NOMO-1 treated with dmso at 0.1 percent for 144 hours (cell line): Measurements from ENCODE around the gene KY.

ENCODE experiments used
- DNase-seq: peaks from one replicate; lab custom pipeline; 2025; ENCODE audit not compliant: unreplicated experiment; lab: John Stamatoyannopoulos, UW

The KY gene

GRCh38 chr3:134675726-134676256, 25.0 kb upstream of the KY start:
- DNase-seq = no peak

GRCh38 chr3:134672571-134672970, 21.7 kb upstream of the KY start:
- DNase-seq = no peak

- no peak for DNase-seq
Measured at GRCh38 chr3:134667956-134668355, 17.1 kb upstream of the KY start.

- DNase-seq = no peak
Measured at GRCh38 chr3:134667406-134667805, 16.6 kb upstream of the KY start.

GRCh38 chr3:134666885-134667284, 16.1 kb upstream of the KY start:
- DNase-seq = no peak

DNA sequence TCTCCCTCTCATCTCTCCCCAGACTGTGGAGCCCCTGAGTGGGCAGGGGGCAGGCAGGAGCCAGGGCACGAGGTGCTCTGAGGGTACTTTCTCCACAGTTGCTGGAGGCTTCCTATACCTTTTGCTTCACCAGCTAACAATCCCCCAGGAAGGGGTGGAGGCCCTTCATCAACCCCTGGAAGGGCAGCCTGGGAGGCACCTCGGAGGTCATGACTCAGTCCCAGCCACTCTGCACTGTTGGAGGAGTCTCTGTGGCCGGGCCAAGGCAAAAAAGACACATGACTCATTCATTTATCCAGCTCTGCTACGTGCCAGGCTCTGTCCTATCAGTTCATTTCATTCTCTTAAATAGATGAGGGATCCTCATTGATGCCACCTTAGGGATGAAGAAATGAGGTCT, 15.6 kb upstream of the KY start:
- no peak for DNase-seq

GRCh38 chr3:134666052-134666451, 15.2 kb upstream of the KY start:
- no peak for DNase-seq

- DNase-seq = no peak
Measured at GRCh38 chr3:134665243-134665642, 14.4 kb upstream of the KY start.

GRCh38 chr3:134663721-134664456, 13.1 kb upstream of the KY start:
- DNase-seq = no peak

DNA sequence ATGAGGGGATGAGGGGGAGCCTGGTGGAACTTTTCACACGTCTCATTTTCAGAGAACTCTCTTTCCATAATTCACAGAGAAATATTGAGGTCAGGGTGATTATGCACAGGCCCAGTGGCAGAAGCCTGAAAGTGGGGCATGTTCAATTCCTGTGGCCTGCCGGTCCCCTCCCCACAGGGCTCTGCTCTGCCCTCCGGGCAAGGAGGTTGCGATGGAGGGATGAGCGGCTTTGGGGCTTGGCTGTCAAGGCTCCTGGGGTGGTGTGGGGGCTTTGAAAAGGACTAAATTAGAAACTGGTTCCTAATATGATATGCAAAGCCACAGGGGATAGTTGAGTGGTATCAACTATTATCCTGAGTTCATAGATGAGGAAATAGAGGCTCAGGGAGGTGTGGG, 9.2 kb upstream of the KY start:
- DNase-seq = no peak

GRCh38 chr3:134659391-134660045, 8.7 kb upstream of the KY start:
- no peak for DNase-seq

DNA sequence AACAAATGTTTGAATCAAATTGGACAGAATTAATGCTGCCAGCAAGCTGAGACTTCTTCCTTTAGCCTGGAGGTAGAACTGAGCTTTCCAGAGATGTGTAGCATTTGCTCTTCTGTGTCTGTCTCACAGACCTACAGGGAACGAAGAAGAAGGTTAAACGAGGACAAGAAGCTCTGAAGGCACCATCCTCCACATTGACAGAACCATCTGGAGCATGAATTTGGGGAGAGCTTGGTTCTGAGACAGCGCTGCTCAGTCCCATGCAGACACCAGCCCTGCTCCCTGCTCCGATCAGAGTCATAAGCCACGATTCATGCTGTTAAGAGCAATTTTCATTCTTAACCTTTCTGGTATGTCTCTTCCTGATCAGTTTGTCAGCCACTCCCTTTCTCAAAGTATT, 7.7 kb upstream of the KY start:
- DNase-seq = no peak

- no peak for DNase-seq
Measured at GRCh38 chr3:134656211-134656800, 5.5 kb upstream of the KY start.

- DNase-seq = no peak
Measured at GRCh38 chr3:134655706-134656105, 4.9 kb upstream of the KY start.

DNA sequence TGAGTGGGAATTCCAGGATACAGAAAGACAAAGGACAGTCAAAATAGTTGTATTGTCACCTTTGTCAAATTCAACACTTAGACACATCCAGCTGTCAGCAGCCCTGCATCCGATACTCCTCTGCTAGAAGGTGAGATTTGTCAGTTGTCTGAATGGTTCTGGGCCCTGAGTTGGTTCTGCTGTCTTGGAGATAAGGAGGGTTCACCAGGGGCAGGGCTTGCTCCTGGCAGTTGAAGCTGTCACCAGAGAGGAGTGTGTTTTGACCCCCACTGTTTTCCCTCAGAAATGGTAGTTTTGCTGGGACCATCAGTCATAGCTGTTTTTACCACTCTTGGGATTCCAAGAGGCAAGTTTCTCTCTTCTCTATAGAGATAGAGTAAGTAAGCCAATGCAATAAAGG, 3.2 kb upstream of the KY start:
- DNase-seq = no peak

DNA sequence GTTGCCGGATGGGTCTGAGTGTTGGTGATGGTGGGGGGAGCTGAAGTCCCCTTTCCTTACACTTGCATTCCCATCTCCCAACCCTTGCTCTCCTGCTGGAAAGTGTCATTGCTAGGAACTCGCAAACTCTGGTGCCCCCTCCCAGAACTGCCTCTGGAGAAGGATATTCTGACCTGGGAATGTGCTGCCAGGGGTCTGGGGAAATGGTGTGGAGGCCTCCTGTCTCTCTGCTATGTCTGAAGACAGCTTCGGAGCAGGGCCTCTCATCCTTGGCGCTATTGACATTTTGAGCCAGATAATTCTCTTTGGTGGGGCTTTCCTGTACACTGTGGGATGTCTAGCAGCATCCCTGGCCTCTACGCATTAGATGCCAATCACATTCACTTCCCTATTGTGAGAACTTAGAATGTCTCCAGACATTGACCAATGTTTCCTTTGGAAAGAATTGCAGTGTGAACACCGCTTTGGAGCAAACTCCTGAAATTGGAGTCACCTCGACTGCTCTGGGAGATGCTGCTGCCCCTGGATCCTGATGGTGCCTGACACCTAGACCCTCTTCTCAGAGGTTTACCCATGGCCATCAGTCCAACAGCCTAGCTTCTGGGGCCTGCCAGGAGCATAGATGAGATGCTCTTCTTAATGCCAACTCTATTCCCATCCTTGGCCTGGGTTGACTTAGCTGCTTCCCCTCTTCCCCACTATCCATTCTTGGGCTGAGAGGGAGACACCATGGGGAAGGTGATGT, 2.2 kb upstream of the KY start:
- no peak for DNase-seq

- DNase-seq = no peak
Measured at GRCh38 chr3:134652409-134652831, 1.6 kb upstream of the KY start.

DNA sequence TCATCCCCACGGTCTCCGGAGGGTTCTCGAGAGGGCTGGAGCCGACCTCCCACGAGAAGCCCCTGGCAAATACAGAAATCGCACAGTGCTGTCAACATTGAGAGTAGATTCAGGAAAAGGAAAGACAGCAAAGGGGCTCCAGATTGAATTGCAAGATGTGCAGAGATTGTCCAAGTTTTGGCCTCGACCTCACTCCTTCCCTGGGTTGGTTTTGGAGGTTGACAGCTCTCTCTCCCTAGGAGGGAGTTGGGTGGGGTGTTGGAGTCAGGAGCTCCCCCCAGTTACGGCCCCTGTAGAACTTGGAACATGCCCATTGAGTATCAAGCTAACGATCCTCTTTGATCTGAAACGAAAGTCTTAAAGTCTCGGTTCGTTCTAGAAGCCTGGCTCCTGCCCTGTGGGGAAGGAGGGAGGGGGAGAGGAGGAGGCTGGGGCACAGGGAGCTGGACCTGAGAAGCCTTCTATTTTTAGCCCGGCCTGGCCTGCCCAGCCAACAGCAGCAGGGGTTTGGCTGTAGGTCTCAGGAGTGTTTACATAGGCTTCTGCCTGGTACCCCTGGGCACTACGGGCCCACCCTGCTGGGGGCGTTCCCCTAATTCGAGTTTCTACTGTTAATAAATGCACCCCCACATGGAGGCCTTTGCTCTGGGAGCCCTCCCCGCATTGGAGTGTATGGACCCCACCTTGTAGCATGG, 672 bp upstream of the KY start:
- no peak for DNase-seq

- DNase-seq = no peak
Measured at GRCh38 chr3:134649106-134649705, 1.6 kb downstream of the KY start.

DNA sequence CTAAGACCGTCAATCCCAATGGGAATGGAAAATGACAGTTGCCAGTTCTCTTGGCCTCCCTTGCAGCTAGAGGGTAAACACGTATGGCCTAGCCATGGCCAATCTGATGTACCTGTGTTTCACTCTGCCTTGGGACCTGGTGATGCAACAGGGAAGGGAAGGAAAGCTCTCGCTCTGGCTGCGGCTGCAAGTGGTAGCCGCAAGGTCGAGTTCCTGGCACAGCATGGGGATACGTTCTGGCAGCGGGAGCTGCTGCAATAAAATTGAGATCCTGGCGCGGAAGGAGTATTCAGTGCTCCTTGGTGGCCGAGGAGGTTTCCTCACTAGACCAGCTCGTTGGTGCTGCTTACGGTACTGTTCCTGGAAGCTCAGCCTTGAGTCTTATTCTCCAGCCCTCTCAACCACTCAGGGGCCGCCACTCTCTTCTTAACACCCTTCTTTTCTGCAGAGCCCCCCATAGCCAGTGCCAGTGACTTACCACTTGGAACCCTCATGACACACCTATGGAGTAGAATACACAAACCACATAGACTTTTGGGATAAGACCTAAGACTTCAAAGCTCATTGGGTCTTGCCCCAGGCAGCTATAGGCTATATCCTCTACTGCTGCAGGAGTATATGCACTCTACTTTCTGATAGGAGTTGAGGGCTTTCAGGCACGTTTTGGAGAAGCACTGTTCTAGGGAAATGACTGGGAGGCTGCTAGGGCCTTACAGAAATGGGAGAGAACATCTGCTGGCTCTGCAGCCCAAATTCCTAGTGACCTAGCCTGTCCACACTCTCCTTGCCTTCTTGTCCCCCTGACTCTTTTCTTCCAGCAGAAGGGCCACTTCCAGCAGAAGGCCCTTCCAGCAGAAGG, 2.7 kb downstream of the KY start:
- no peak for DNase-seq
